Keratinocyte (primary cell): ENCODE data around the gene PTMA. TPM values are rescaled to one million over a fixed set of nuclear protein-coding genes. Genes with fewer than 3 reads are reported as not detected.

ENCODE experiments used
- DNase-seq: peaks from one replicate; pipeline ENCODE4 v3.0.0-alpha.2; 2011; ENCODE audit warnings: low read depth, missing footprints, low spot score
- FAIRE-seq: peaks from 2 replicates; lab custom pipeline; 2011; peaks lifted over from hg19 to GRCh38; lab: Jason Lieb, UNC
- H2AFZ ChIP-seq: 2 replicates; pipeline ENCODE4 v1.6.0; 2012; ENCODE audit warnings: low read length, control low read depth, inconsistent platforms; ENCODE audit not compliant: control insufficient read depth
- H3K27ac ChIP-seq: 2 replicates; pipeline ENCODE4 v1.5.1; 2011; ENCODE audit warnings: low read length; ENCODE audit not compliant: control insufficient read depth, insufficient read depth
- H3K27me3 ChIP-seq: 3 replicates; pipeline ENCODE4 v1.6.0; 2011; ENCODE audit warnings: low read length; ENCODE audit not compliant: control insufficient read depth, insufficient read depth; ENCODE audit errors: extremely low read depth
- H3K36me3 ChIP-seq, 2 experiments: 2 replicates in 1 of 2; 3 replicates in 1 of 2; pipeline ENCODE4 v1.5.1; 2011; ENCODE audit warnings: low read length in 2 of 2, mild to moderate bottlenecking in 1 of 2; ENCODE audit not compliant: control insufficient read depth in 2 of 2, insufficient read depth in 2 of 2; ENCODE audit errors: extremely low read depth in 1 of 2
- H3K4me1 ChIP-seq: 3 replicates; pipeline ENCODE4 v1.5.1; 2011; ENCODE audit warnings: low read length; ENCODE audit not compliant: control insufficient read depth, insufficient read depth; ENCODE audit errors: extremely low read depth
- H3K4me2 ChIP-seq: 3 replicates; pipeline ENCODE4 v1.6.0; 2011; ENCODE audit warnings: low read depth, low read length; ENCODE audit not compliant: control insufficient read depth, insufficient read depth; ENCODE audit errors: extremely low read depth
- H3K4me3 ChIP-seq, 3 experiments: fragments of 200-600 bp in 1 of 3; sonication (generic) in 1 of 3; 2 replicates in 2 of 3; 3 replicates in 1 of 3; pipeline ENCODE4 v1.5.1; 2011 to 2016; ENCODE audit warnings: low read length in 3 of 3, mild to moderate bottlenecking in 3 of 3, control low read depth in 2 of 3, inconsistent platforms in 1 of 3, low read depth in 1 of 3, mixed read lengths in 1 of 3, mixed run types in 1 of 3, moderate library complexity in 1 of 3; ENCODE audit not compliant: control insufficient read depth in 2 of 3, insufficient read depth in 2 of 3; ENCODE audit errors: extremely low read depth in 1 of 3
- H3K79me2 ChIP-seq: 2 replicates; pipeline ENCODE4 v1.6.0; 2012; ENCODE audit warnings: low read length; ENCODE audit not compliant: control insufficient read depth, insufficient read depth
- H3K9ac ChIP-seq: 3 replicates; pipeline ENCODE4 v1.6.0; 2011; ENCODE audit warnings: low read length; ENCODE audit not compliant: control insufficient read depth, insufficient read depth; ENCODE audit errors: extremely low read depth
- H3K9me1 ChIP-seq: 3 replicates; pipeline ENCODE4 v1.6.0; 2011; ENCODE audit warnings: low read length; ENCODE audit not compliant: control insufficient read depth, insufficient read depth; ENCODE audit errors: extremely low read depth
- H3K9me3 ChIP-seq: 2 replicates; pipeline ENCODE4 v1.5.1; 2012; ENCODE audit warnings: low read depth, low read length; ENCODE audit not compliant: control insufficient read depth
- H4K20me1 ChIP-seq: 3 replicates; pipeline ENCODE4 v1.6.0; 2011; ENCODE audit warnings: low read length; ENCODE audit not compliant: control insufficient read depth, insufficient read depth; ENCODE audit errors: extremely low read depth
- CTCF ChIP-seq, 3 experiments: IDR thresholded peaks in 1 of 3; conservative IDR thresholded peaks in 1 of 3; optimal IDR thresholded peaks in 1 of 3; 2 replicates in 2 of 3; 3 replicates in 1 of 3; pipeline versions ENCODE3 to v1.5.1; 2011; ENCODE audit warnings: low read length in 3 of 3, mild to moderate bottlenecking in 3 of 3, moderate library complexity in 2 of 3, control low read depth in 1 of 3, inconsistent platforms in 1 of 3; ENCODE audit not compliant: insufficient read depth in 2 of 3; ENCODE audit errors: extremely low read depth in 1 of 3
- EZH2 ChIP-seq: IDR thresholded peaks from one replicate; pipeline ENCODE4 v1.6.1; 2012; ENCODE audit warnings: inconsistent platforms, mild to moderate bottlenecking, low read length, moderate library complexity
- dilution Hi-C: fragments of 300-500 bp; cut with MboI; formaldehyde crosslinking; loops from one replicate; pipeline ENCODE4 v1.7.0; 2020; ENCODE audit warnings: low sequenced_read_pairs; ENCODE audit not compliant: extremely low pct_ligation_motif_present
- polyA plus RNA-seq, 5 experiments: library from polyadenylated mRNA; depleted of rRNA in 3 of 5; stranded (reverse) in 3 of 5; stranded (forward) in 1 of 5; unstranded in 1 of 5; fragments of >200 nt; gene quantifications; 1 replicate in 1 of 5; 2 replicates in 3 of 5; 3 replicates in 1 of 5; pipeline versions ENCODE4 v1.2.1 to v1.2.3, GENCODE V29; 2011 to 2012; ENCODE audit warnings: missing spikeins in 2 of 5, low read depth in 1 of 5, low replicate concordance in 1 of 5

PTMA gene
- polyA plus RNA-seq, 1 donor (not counting 4 experiments of a cell fraction or from before 2014, with no cell fraction given), result 598 TPM

DNA sequence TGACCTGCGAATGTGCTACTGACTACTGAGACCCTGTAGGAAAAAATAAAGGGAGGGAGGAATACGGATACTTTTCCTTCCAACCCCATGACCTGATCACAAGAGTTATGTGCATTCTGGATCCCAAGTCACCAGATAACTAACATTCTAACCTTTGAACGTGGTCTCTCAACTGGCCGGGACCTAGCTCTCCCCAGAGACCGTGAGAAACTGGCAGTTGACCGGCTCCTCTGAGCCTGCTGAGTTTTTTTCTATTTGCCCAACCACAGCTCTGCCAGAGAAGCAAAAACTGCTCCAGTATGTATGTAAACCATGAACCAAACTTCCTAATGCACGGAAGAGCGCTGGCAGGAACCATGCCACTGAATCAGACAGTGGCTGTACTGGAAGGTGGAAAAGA, 47.5 kb upstream of the PTMA start:
- Histone ChIP-seq H3K4me3 (no peak overlapping the region), H3K27me3 (no peaks in the 10 kb centered on the region), H3K4me1 (peaks cover 11% of the 10 kb centered on the region), H3K36me3 (no peaks in the 10 kb centered on the region), H3K9me1 (no peaks in the 10 kb centered on the region), H3K79me2 (no peaks in the 10 kb centered on the region), H4K20me1 (no peaks in the 10 kb centered on the region), H3K9ac (no peak overlapping the region), H3K4me2 (no peak overlapping the region), H3K27ac (no peak overlapping the region), H3K9me3 (no peaks in the 10 kb centered on the region), H2AFZ (no peak overlapping the region)
- DNase-seq (no peak), FAIRE-seq (no peak)
- dilution Hi-C loops, result no loop called here
- TF ChIP-seq CTCF (optimal IDR thresholded peaks at IDR 0.05 in 1 of 3, IDR thresholded peaks at IDR 0.05 in 1 of 3, conservative IDR thresholded peaks at IDR 0.05 in 1 of 3; ENCODE audit: extremely low read depth in 1 of 3, insufficient read depth in 2 of 3, low read length in 3 of 3) (no peak), EZH2 (no peak)

DNA sequence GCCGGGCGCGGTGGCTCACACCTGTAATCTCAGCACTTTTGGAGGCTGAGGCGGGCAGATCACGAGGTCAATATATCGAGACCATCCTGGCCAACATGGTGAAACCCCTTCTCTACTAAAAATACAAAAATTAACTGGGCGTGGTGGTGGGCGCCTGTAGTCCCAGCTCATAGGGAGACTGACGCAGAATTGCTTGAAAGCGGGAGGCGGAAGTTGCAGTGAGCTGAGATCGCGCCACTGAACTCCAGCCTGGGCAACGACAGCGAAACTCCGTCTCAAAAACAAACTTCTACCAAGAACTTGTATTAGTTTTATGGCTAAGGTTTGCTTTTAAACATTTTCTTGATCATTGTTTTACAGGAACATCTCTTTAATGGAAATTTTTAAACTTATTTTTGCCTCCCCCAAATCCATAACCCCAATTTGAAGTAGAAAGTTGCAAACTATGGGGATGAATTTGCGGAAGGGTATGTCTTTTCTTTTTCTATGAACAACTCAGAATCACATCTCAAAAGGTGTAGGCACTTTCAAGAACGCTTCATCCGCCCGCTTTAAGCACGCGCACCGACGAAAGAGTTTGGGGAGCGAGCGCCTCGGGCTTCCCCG, 46.8 kb upstream of the PTMA start:
- dilution Hi-C loops, result no loop called here
- H3K9me3 ChIP-seq, result no peaks in the 10 kb centered on the region
- FAIRE-seq (no peak), DNase-seq (no peak)
- no peaks in the 10 kb centered on the region for H3K9me1 ChIP-seq
- no peak for TF ChIP-seq CTCF (optimal IDR thresholded peaks at IDR 0.05 in 1 of 3, IDR thresholded peaks at IDR 0.05 in 1 of 3, conservative IDR thresholded peaks at IDR 0.05 in 1 of 3; ENCODE audit: extremely low read depth in 1 of 3, insufficient read depth in 2 of 3, low read length in 3 of 3)
- TF ChIP-seq EZH2, result no peak
- no peaks in the 10 kb centered on the region for H3K79me2 ChIP-seq
- peak overlapping the region; percentile 79 for H3K9ac ChIP-seq
- H3K4me3 ChIP-seq, result peak overlapping the region; percentile 28 to 50 (median 42)
- peaks cover 17% of the 10 kb centered on the region for H3K4me1 ChIP-seq
- H3K36me3 ChIP-seq, result no peaks in the 10 kb centered on the region
- no peaks in the 10 kb centered on the region for H3K27me3 ChIP-seq
- H3K27ac ChIP-seq, result peak overlapping the region; percentile 74
- H4K20me1 ChIP-seq, result no peaks in the 10 kb centered on the region
- H3K4me2 ChIP-seq, result peak overlapping the region; percentile 58
- peak overlapping the region; percentile 70 for H2AFZ ChIP-seq
